H9 (cell line): ENCODE data around the gene FAM163B. TPM values are rescaled to one million over a fixed set of nuclear protein-coding genes. Genes with fewer than 3 reads are reported as not detected.

Experiments used
- DNase-seq: peaks from one replicate; pipeline ENCODE4 v3.0.0-alpha.2; 2017
- H2AFZ ChIP-seq: one replicate; pipeline ENCODE4 v1.6.1; 2013; ENCODE audit warnings: mild to moderate bottlenecking, low read length, control low read depth, moderate library complexity
- H2AK5ac ChIP-seq: 2 replicates; pipeline ENCODE4 v1.6.1; 2013; ENCODE audit warnings: low read length, control low read depth, mixed read lengths; ENCODE audit not compliant: insufficient read length
- H2BK120ac ChIP-seq: one replicate; pipeline ENCODE4 v1.6.1; 2013; ENCODE audit warnings: low read depth, mild to moderate bottlenecking, low read length, control low read depth, inconsistent platforms; ENCODE audit not compliant: poor library complexity, severe bottlenecking
- H2BK12ac ChIP-seq: 2 replicates; pipeline ENCODE4 v1.6.1; 2013; ENCODE audit warnings: low read length, control low read depth, mixed read lengths, low read depth; ENCODE audit not compliant: insufficient read length
- H2BK15ac ChIP-seq: 2 replicates; pipeline ENCODE4 v1.6.1; 2013; ENCODE audit warnings: low read depth, low read length, control low read depth
- H2BK20ac ChIP-seq: one replicate; pipeline ENCODE4 v1.6.1; 2013; ENCODE audit warnings: low read depth, mild to moderate bottlenecking, low read length, control low read depth, inconsistent platforms; ENCODE audit not compliant: poor library complexity, severe bottlenecking
- H2BK5ac ChIP-seq: 2 replicates; pipeline ENCODE4 v1.6.1; 2013; ENCODE audit warnings: low read length, control low read depth, mixed read lengths; ENCODE audit not compliant: insufficient read length
- H3K14ac ChIP-seq: 2 replicates; pipeline ENCODE4 v1.6.1; 2013; ENCODE audit warnings: low read length, control low read depth; ENCODE audit not compliant: insufficient read depth
- H3K18ac ChIP-seq: 2 replicates; pipeline ENCODE4 v1.6.1; 2013; ENCODE audit warnings: low read depth, mild to moderate bottlenecking, mixed read lengths, low read length, control low read depth; ENCODE audit not compliant: insufficient read length
- H3K23ac ChIP-seq: 2 replicates; pipeline ENCODE4 v1.6.1; 2013; ENCODE audit warnings: low read length, control low read depth, mixed read lengths, low read depth; ENCODE audit not compliant: insufficient read length
- H3K23me2 ChIP-seq: 2 replicates; pipeline ENCODE4 v1.6.1; 2013; ENCODE audit warnings: low read depth, mild to moderate bottlenecking, mixed read lengths, low read length, control low read depth; ENCODE audit not compliant: insufficient read length, poor library complexity, severe bottlenecking
- H3K27ac ChIP-seq: 2 replicates; pipeline ENCODE4 v1.5.1; 2013; ENCODE audit warnings: low read length, control low read depth, mixed read lengths, low read depth; ENCODE audit not compliant: insufficient read length
- H3K27me3 ChIP-seq: 2 replicates; pipeline ENCODE4 v1.6.1; 2013; ENCODE audit warnings: low read length, control low read depth, inconsistent platforms; ENCODE audit not compliant: insufficient read depth
- H3K4ac ChIP-seq: 2 replicates; pipeline ENCODE4 v1.6.1; 2013; ENCODE audit warnings: low read depth, mild to moderate bottlenecking, control low read depth, inconsistent platforms, low read length, moderate library complexity
- H3K4me1 ChIP-seq: 2 replicates; pipeline ENCODE4 v1.6.1; 2013; ENCODE audit warnings: low read length, control low read depth, inconsistent platforms; ENCODE audit not compliant: insufficient read depth
- H3K4me2 ChIP-seq: 2 replicates; pipeline ENCODE4 v1.6.1; 2013; ENCODE audit warnings: low read length, control low read depth, mixed read lengths; ENCODE audit not compliant: insufficient read length, insufficient read depth
- H3K56ac ChIP-seq: 2 replicates; pipeline ENCODE4 v1.6.1; 2013; ENCODE audit warnings: low read depth, mild to moderate bottlenecking, mixed read lengths, low read length, control low read depth; ENCODE audit not compliant: insufficient read length
- H3K79me1 ChIP-seq: 2 replicates; pipeline ENCODE4 v1.6.1; 2013; ENCODE audit warnings: low read depth, mild to moderate bottlenecking, moderate library complexity, low read length, control low read depth, inconsistent platforms; ENCODE audit not compliant: insufficient read depth, poor library complexity, severe bottlenecking
- H3K79me2 ChIP-seq: 2 replicates; pipeline ENCODE4 v1.6.1; 2013; ENCODE audit warnings: low read length, control low read depth, inconsistent platforms; ENCODE audit not compliant: insufficient read depth
- H3K9ac ChIP-seq: 2 replicates; pipeline ENCODE4 v1.6.1; 2013; ENCODE audit warnings: low read length, control low read depth, mixed read lengths; ENCODE audit not compliant: insufficient read length; ENCODE audit errors: extremely low read depth
- H3K9me3 ChIP-seq: one replicate; pipeline ENCODE4 v1.6.1; 2013; ENCODE audit warnings: low read depth, low read length, inconsistent platforms; ENCODE audit not compliant: control insufficient read depth
- H3T11ph ChIP-seq: one replicate; pipeline ENCODE4 v1.6.1; 2013; ENCODE audit warnings: mild to moderate bottlenecking, low read length, control low read depth, inconsistent platforms
- H4K20me1 ChIP-seq: one replicate; pipeline ENCODE4 v1.6.1; 2013; ENCODE audit not compliant: control insufficient read depth, insufficient read length, insufficient read depth
- H4K5ac ChIP-seq: 2 replicates; pipeline ENCODE4 v1.6.1; 2013; ENCODE audit warnings: low read depth, mild to moderate bottlenecking, mixed read lengths, low read length, control low read depth; ENCODE audit not compliant: insufficient read length
- H4K8ac ChIP-seq: replicated peaks from 2 replicates; pipeline ENCODE4 v1.6.1; 2013; ENCODE audit warnings: low read length, control low read depth, mixed read lengths, low read depth; ENCODE audit not compliant: insufficient read length
- H4K91ac ChIP-seq: 2 replicates; pipeline ENCODE4 v1.6.1; 2013; ENCODE audit warnings: low read depth, mild to moderate bottlenecking, moderate library complexity, mixed read lengths, low read length, control low read depth; ENCODE audit not compliant: insufficient read length
- H3K27ac Mint-ChIP-seq, 3 experiments: 2 replicates in 2 of 3; 3 replicates in 1 of 3; pipeline ENCODE4 v1.8.0; 2020 to 2021; ENCODE audit warnings: mixed read lengths in 3 of 3, mild to moderate bottlenecking in 1 of 3, moderate library complexity in 1 of 3
- H3K27me3 Mint-ChIP-seq: 2 replicates; pipeline ENCODE4 v1.8.0; 2021; ENCODE audit warnings: low read depth, mild to moderate bottlenecking, moderate library complexity, mixed read lengths
- H3K36me3 Mint-ChIP-seq, 3 experiments: 2 replicates in 2 of 3; 3 replicates in 1 of 3; pipeline ENCODE4 v1.8.0; 2020 to 2021; ENCODE audit warnings: low read depth in 3 of 3, mixed read lengths in 3 of 3; ENCODE audit not compliant: insufficient read depth in 1 of 3
- H3K4me1 Mint-ChIP-seq, 2 experiments: 2 replicates each; pipeline ENCODE4 v1.8.0; 2020; ENCODE audit warnings: mixed read lengths in 2 of 2
- H3K4me3 Mint-ChIP-seq, 2 experiments: 2 replicates in 1 of 2; 3 replicates in 1 of 2; pipeline ENCODE4 v1.8.0; 2020 to 2021; ENCODE audit warnings: mild to moderate bottlenecking in 2 of 2, mixed read lengths in 2 of 2, moderate library complexity in 1 of 2
- H3K9me3 Mint-ChIP-seq, 2 experiments: 2 replicates in 1 of 2; 3 replicates in 1 of 2; pipeline ENCODE4 v1.8.0; 2020; ENCODE audit warnings: mild to moderate bottlenecking in 2 of 2, mixed read lengths in 2 of 2, moderate library complexity in 1 of 2
- WGBS: extraction: QIAGEN DNeasy Blood & Tissue Kit; methylation state at CpG from one replicate; pipeline ENCODE4 v1.1.7; 2013; ENCODE audit warnings: missing lambda C conversion rate, low lambda C conversion rate, mixed read lengths; ENCODE audit not compliant: insufficient read length; ENCODE audit errors: extremely low coverage; 5-methylcytosine and 5-hydroxymethylcytosine counted together
- total RNA-seq: library from RNA; stranded (reverse); gene quantifications from 2 replicates; pipeline ENCODE4 v1.2.1, GENCODE V29; 2021
- TF ChIP-seq, protein P1 (sequence below): fragments of 200-600 bp; sonication (generic); conservative IDR thresholded peaks from 3 replicates; pipeline ENCODE4 v1.8.0; 2021; ENCODE audit warnings: antibody characterized with exemption, mild to moderate bottlenecking

FAM163B gene
- total RNA-seq, 1 experiment from 2014 or later: 0.39 TPM

DNA sequence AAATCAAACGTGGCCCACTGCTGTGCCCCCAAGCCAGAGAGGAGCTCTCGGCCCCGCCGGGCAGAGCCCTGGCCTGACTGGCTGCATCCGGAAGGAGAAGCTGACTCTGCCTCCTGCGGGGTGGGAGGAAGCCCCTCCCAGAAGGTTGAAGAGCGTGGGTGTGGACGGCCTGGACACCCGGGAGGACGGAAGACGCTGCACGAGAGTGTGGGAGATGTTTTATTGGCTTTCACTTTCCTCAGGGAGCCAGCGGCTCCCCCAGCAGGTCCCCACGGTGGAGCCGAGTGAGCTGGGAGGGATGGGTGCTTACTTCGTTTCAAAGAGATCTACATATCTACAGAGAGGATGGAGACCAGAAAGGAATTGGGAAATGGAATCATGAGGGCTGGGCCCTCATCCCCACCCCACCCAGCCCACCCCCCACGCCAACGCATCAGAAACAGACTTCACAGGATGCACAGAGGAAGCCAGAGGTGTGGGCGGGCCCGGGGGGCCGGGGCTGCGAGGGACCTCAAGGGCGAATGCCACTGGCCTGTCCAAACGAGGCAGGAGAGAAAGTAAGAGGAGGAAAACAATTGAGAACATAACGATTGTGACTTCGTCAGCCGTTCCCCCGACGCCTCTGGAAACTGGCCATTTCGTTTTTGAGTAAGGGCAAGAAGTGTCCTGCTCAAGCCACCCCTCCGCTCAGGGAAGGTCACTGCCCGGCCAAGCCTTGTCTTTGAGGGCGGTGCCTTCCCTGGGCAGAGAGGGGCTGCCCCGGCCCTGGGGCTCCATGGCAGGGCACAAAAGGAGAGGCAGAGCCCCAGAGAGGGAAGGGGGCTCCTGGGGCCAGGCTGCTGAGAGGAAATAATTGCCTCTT lies 32.1 kb downstream of the FAM163B start:
- no peak overlapping the region for H3K4me3 Mint-ChIP-seq
- H3K27ac ChIP-seq: no peak overlapping the region
- TF ChIP-seq, protein P1, sequence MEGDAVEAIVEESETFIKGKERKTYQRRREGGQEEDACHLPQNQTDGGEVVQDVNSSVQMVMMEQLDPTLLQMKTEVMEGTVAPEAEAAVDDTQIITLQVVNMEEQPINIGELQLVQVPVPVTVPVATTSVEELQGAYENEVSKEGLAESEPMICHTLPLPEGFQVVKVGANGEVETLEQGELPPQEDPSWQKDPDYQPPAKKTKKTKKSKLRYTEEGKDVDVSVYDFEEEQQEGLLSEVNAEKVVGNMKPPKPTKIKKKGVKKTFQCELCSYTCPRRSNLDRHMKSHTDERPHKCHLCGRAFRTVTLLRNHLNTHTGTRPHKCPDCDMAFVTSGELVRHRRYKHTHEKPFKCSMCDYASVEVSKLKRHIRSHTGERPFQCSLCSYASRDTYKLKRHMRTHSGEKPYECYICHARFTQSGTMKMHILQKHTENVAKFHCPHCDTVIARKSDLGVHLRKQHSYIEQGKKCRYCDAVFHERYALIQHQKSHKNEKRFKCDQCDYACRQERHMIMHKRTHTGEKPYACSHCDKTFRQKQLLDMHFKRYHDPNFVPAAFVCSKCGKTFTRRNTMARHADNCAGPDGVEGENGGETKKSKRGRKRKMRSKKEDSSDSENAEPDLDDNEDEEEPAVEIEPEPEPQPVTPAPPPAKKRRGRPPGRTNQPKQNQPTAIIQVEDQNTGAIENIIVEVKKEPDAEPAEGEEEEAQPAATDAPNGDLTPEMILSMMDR: no peak

More for the DNA sequence above, 32.1 kb downstream of the FAM163B start:
- no peak overlapping the region for H2AFZ ChIP-seq
- H3K4me2 ChIP-seq: no peak overlapping the region
- no peak overlapping the region for H4K91ac ChIP-seq
- H3K4ac ChIP-seq: no peak overlapping the region
- Mint-ChIP-seq H3K9me3 (no peaks in the 10 kb centered on the region), H3K27ac (peak overlapping the region in 1 of 3 experiments; percentile 4; a peak in 2 of 7 replicates), H3K4me1 (peaks cover 37 to 48% of the 10 kb centered on the region in 2 experiments), H3K27me3 (peaks cover 6% of the 10 kb centered on the region), H3K36me3 (no peaks in the 10 kb centered on the region; a peak in 1 of 7 replicates)
- H2BK120ac ChIP-seq: no peak overlapping the region
- no peak overlapping the region for H2BK12ac ChIP-seq
- no peak overlapping the region for H2BK20ac ChIP-seq
- no CpG with 5 or more reads among the region's 34 CpGs for WGBS
- no peaks in the 10 kb centered on the region for H3K27me3 ChIP-seq
- H4K20me1 ChIP-seq: no peaks in the 10 kb centered on the region
- no peaks in the 10 kb centered on the region for H3K79me1 ChIP-seq
- H3K56ac ChIP-seq: no peak overlapping the region
- no peak overlapping the region for H2AK5ac ChIP-seq
- H3K4me1 ChIP-seq: no peaks in the 10 kb centered on the region; the same call in 1 of the 2 replicates
- no peak overlapping the region for H3T11ph ChIP-seq
- H3K23ac ChIP-seq: no peak overlapping the region
- H2BK15ac ChIP-seq: no peak overlapping the region
- H3K9ac ChIP-seq: no peak overlapping the region
- H3K79me2 ChIP-seq: no peaks in the 10 kb centered on the region
- DNase-seq: no peak
- no peak overlapping the region for H4K8ac ChIP-seq
- no peaks in the 10 kb centered on the region for H3K23me2 ChIP-seq
- H2BK5ac ChIP-seq: no peak overlapping the region
- H3K18ac ChIP-seq: no peak overlapping the region
- peak overlapping the region; percentile 17; the same call in 1 of the 2 replicates for H3K14ac ChIP-seq
- H4K5ac ChIP-seq: no peak overlapping the region
- no peaks in the 10 kb centered on the region for H3K9me3 ChIP-seq
